Muscle layer of duodenum (tissue), 2 donors: ENCODE results near the gene TRIO.

Source experiments
- H3K27ac ChIP-seq: one replicate; pipeline ENCODE4 v1.7.0; 2013; ENCODE audit warnings: mild to moderate bottlenecking, low read length
- H3K27me3 ChIP-seq: one replicate; pipeline ENCODE4 v1.7.0; 2013; ENCODE audit warnings: low read depth, mild to moderate bottlenecking, control low read depth, low read length
- H3K36me3 ChIP-seq, 2 donors: one replicate each; pipeline ENCODE4 v1.7.0; 2013; ENCODE audit warnings: low read length in 2 of 2, control low read depth in 1 of 2, mild to moderate bottlenecking in 1 of 2; ENCODE audit not compliant: insufficient read depth in 2 of 2, control insufficient read depth in 1 of 2
- H3K4me1 ChIP-seq, 2 donors: one replicate each; pipeline ENCODE4 v1.7.0; 2013; ENCODE audit warnings: low read length in 2 of 2, mild to moderate bottlenecking in 2 of 2, control low read depth in 1 of 2, moderate library complexity in 1 of 2; ENCODE audit not compliant: insufficient read depth in 2 of 2, control insufficient read depth in 1 of 2
- H3K4me3 ChIP-seq, 2 donors: one replicate each; pipeline ENCODE4 v1.7.0; 2013; ENCODE audit warnings: low read length in 2 of 2, low read depth in 1 of 2, mild to moderate bottlenecking in 1 of 2
- H3K9me3 ChIP-seq, 2 donors: one replicate each; pipeline ENCODE4 v1.7.0; 2013; ENCODE audit warnings: low read length in 2 of 2, control low read depth in 1 of 2, mild to moderate bottlenecking in 1 of 2; ENCODE audit not compliant: control insufficient read depth in 1 of 2
- donor health status: healthy.

TRIO gene

DNA sequence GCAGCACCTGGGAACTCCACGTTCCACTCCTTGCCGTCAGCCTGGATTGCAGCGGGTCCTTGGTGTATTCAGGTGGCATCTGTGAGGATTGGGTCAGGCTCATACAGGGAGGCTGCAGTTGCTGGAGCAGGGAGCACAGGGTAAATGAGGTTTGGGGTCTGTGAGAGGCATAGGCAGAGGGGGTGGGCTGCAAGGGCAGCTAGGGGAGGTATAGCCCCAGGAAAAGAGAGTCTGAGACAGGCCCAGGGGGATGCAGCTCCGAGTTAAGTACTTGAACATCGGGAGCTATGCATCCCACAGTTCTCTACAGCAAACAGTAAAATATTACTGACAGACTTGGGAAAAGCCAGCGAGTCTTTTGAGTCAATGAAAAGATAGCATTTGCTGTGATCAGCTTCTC, 101.6 kb downstream of the TRIO start:
- peaks cover 12 to 64% of the 10 kb centered on the region in 2 donors for H3K4me1 ChIP-seq
- H3K27ac ChIP-seq, result no peak overlapping the region
- H3K27me3 ChIP-seq, result no peaks in the 10 kb centered on the region
- no peaks in the 10 kb centered on the region for H3K36me3 ChIP-seq
- H3K4me3 ChIP-seq, result no peak overlapping the region
- H3K9me3 ChIP-seq, result no peaks in the 10 kb centered on the region

DNA sequence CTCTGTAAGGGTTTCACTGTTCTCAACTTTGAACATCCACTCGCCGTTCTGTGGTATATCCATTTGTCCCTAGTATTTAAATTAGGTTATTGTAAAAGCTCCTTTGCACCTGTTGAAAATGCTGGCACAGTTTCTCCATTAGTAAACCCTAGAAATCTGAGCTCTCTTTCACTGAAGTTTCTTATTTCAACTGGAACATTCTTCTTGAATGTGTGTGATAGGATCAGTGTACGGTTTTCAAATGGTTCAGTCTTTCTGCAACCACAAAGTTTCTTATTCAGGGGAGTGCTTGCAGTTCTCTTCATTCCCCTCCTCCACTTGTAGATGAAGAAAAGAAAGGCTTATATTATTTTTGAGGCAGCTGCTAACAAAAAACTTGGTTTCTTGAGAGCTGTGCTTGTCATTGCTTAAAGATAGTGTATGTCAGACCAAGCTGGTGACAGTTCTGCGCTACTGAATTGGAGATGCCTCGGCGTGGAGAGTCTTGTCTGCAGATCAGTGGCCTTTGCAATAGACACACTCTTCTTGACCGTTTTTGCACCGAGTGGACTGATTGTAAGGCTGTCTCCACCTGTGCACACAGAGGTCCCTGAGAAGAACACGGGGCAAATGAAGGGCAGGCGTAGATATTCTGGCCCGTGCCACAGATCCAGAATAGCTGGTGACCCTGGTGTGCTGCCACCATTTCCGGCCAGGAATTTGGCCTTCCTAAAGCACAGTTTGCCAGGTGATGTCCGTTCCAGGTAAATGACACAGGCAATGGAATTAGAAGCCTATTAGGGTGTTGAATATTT, 102.2 kb downstream of the TRIO start:
- Histone ChIP-seq H3K27ac (no peak overlapping the region), H3K4me3 (no peak overlapping the region), H3K9me3 (no peaks in the 10 kb centered on the region), H3K27me3 (no peaks in the 10 kb centered on the region), H3K4me1 (peaks cover 6 to 64% of the 10 kb centered on the region in 2 donors), H3K36me3 (no peaks in the 10 kb centered on the region)

GRCh38 chr5:14246350-14247053, 103.4 kb downstream of the TRIO start:
- Histone ChIP-seq H3K36me3 (no peaks in the 10 kb centered on the region), H3K4me1 (peaks cover 4 to 71% of the 10 kb centered on the region in 2 donors)

DNA sequence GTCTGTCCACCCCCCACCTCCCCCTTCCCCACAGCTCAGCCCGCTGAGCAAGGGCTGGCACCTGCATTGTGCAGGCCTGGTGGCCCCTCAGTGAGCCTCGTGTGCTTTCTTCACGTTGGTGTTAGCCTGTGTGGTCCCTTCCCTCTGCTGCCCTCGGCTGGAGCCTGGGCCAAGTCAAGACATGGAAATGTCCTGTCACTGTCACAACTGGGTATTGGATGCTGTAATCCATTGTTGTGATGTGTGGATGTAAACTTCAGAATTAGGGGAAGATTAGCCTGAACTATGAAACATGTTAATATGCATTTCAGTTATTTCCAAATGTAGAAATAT, 103.9 kb downstream of the TRIO start:
- no peaks in the 10 kb centered on the region for H3K27me3 ChIP-seq
- H3K4me3 ChIP-seq, result no peak overlapping the region
- peaks cover 4 to 71% of the 10 kb centered on the region in 2 donors for H3K4me1 ChIP-seq
- H3K27ac ChIP-seq, result no peak overlapping the region
- no peaks in the 10 kb centered on the region for H3K36me3 ChIP-seq
- no peaks in the 10 kb centered on the region for H3K9me3 ChIP-seq

More at GRCh38 chr5:14246350-14247053, 103.4 kb downstream of the TRIO start:
- Histone ChIP-seq H3K27me3 (no peaks in the 10 kb centered on the region), H3K27ac (no peak overlapping the region), H3K9me3 (no peaks in the 10 kb centered on the region), H3K4me3 (no peak overlapping the region)

- no peak overlapping the region for H3K4me3 ChIP-seq
- peaks cover 4 to 69% of the 10 kb centered on the region in 2 donors for H3K4me1 ChIP-seq
- H3K9me3 ChIP-seq, result no peaks in the 10 kb centered on the region
- no peaks in the 10 kb centered on the region for H3K36me3 ChIP-seq
- no peaks in the 10 kb centered on the region for H3K27me3 ChIP-seq
- no peak overlapping the region for H3K27ac ChIP-seq
These were observed 106.3 kb downstream of the TRIO start for GRCh38 chr5:14249258-14250082.

- Histone ChIP-seq H3K4me3 (no peak overlapping the region), H3K27me3 (no peaks in the 10 kb centered on the region), H3K27ac (no peak overlapping the region), H3K36me3 (no peaks in the 10 kb centered on the region), H3K4me1 (peaks cover 4 to 67% of the 10 kb centered on the region in 2 donors), H3K9me3 (no peaks in the 10 kb centered on the region)
These were observed 107.0 kb downstream of the TRIO start for GRCh38 chr5:14250084-14250695.

DNA sequence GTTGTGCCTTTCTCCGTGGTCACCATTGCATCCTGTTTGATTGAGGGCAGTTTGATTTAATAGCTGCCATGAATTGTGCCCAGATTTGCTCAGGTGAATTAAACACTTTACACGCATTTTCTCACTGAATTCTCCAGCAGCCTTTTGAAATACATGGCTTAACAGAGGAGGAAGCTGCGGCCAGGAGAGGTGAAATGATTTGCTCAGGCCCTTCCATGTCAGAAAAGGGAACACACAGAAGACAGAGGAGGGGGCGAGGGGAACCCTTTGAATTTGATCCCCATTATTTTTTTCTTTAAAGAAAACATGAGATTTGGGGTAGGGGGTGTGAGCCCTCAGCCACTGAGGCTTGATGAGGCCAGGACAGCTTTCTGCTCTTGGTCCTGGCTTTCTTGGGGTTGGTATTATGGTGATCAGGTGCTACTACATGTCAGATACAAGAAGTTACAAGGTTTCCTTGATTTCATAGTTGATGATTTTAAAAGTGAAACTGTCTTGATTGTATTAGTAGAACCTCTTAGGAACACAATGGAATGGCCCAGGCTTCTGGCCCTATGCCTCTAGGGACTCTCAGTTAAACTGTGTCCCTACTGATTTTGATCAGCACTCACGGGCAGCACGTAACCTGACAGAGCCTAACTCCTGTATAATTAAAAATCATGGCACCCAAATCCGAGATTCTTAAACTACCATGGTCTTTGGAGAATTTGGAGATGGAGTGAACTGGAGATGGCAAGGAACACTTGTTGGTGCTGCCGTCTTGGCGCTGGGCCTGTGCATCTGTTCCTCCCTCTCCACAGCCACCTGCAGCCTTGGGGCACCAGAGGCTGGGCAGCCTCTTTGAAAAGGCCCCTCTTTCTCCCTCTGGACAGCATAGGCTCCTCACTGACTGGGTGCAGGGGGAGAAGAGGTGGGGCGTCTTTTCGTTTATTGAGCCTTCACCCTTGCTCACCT, 107.9 kb downstream of the TRIO start:
- Histone ChIP-seq H3K4me3 (no peak overlapping the region), H3K4me1 (peaks cover 4 to 60% of the 10 kb centered on the region in 2 donors), H3K36me3 (no peaks in the 10 kb centered on the region), H3K27ac (no peak overlapping the region), H3K9me3 (no peaks in the 10 kb centered on the region), H3K27me3 (no peaks in the 10 kb centered on the region)

- no peak overlapping the region for H3K27ac ChIP-seq
- H3K4me3 ChIP-seq, result no peak overlapping the region
- H3K27me3 ChIP-seq, result no peaks in the 10 kb centered on the region
- H3K4me1 ChIP-seq, result peaks cover 4 to 53% of the 10 kb centered on the region in 2 donors
- no peaks in the 10 kb centered on the region for H3K36me3 ChIP-seq
- H3K9me3 ChIP-seq, result no peaks in the 10 kb centered on the region
These were observed 108.6 kb downstream of the TRIO start for GRCh38 chr5:14251733-14252132.

GRCh38 chr5:14252793-14253192, 109.7 kb downstream of the TRIO start:
- H3K36me3 ChIP-seq, result no peaks in the 10 kb centered on the region
- no peaks in the 10 kb centered on the region for H3K9me3 ChIP-seq
- no peak overlapping the region for H3K4me3 ChIP-seq
- H3K27ac ChIP-seq, result no peak overlapping the region
- H3K4me1 ChIP-seq, result peaks cover 4 to 57% of the 10 kb centered on the region in 2 donors
- no peaks in the 10 kb centered on the region for H3K27me3 ChIP-seq

GRCh38 chr5:14254686-14255085, 111.5 kb downstream of the TRIO start:
- no peaks in the 10 kb centered on the region for H3K9me3 ChIP-seq
- no peak overlapping the region for H3K4me3 ChIP-seq
- H3K4me1 ChIP-seq, result peaks cover 8 to 62% of the 10 kb centered on the region in 2 donors
- H3K27ac ChIP-seq, result no peak overlapping the region
- no peaks in the 10 kb centered on the region for H3K36me3 ChIP-seq
- H3K27me3 ChIP-seq, result no peaks in the 10 kb centered on the region
